H9 (cell line): ENCODE data around the gene NBEA. TPM values are rescaled to one million over a fixed set of nuclear protein-coding genes. Genes with fewer than 3 reads are reported as not detected.

Experiments used
- DNase-seq: peaks from one replicate; pipeline ENCODE4 v3.0.0-alpha.2; 2017
- H2AFZ ChIP-seq: one replicate; pipeline ENCODE4 v1.6.1; 2013; ENCODE audit warnings: mild to moderate bottlenecking, low read length, control low read depth, moderate library complexity
- H2AK5ac ChIP-seq: 2 replicates; pipeline ENCODE4 v1.6.1; 2013; ENCODE audit warnings: low read length, control low read depth, mixed read lengths; ENCODE audit not compliant: insufficient read length
- H2BK120ac ChIP-seq: one replicate; pipeline ENCODE4 v1.6.1; 2013; ENCODE audit warnings: low read depth, mild to moderate bottlenecking, low read length, control low read depth, inconsistent platforms; ENCODE audit not compliant: poor library complexity, severe bottlenecking
- H2BK12ac ChIP-seq: 2 replicates; pipeline ENCODE4 v1.6.1; 2013; ENCODE audit warnings: low read length, control low read depth, mixed read lengths, low read depth; ENCODE audit not compliant: insufficient read length
- H2BK15ac ChIP-seq: 2 replicates; pipeline ENCODE4 v1.6.1; 2013; ENCODE audit warnings: low read depth, low read length, control low read depth
- H2BK20ac ChIP-seq: one replicate; pipeline ENCODE4 v1.6.1; 2013; ENCODE audit warnings: low read depth, mild to moderate bottlenecking, low read length, control low read depth, inconsistent platforms; ENCODE audit not compliant: poor library complexity, severe bottlenecking
- H2BK5ac ChIP-seq: 2 replicates; pipeline ENCODE4 v1.6.1; 2013; ENCODE audit warnings: low read length, control low read depth, mixed read lengths; ENCODE audit not compliant: insufficient read length
- H3K14ac ChIP-seq: 2 replicates; pipeline ENCODE4 v1.6.1; 2013; ENCODE audit warnings: low read length, control low read depth; ENCODE audit not compliant: insufficient read depth
- H3K18ac ChIP-seq: 2 replicates; pipeline ENCODE4 v1.6.1; 2013; ENCODE audit warnings: low read depth, mild to moderate bottlenecking, mixed read lengths, low read length, control low read depth; ENCODE audit not compliant: insufficient read length
- H3K23ac ChIP-seq: 2 replicates; pipeline ENCODE4 v1.6.1; 2013; ENCODE audit warnings: low read length, control low read depth, mixed read lengths, low read depth; ENCODE audit not compliant: insufficient read length
- H3K23me2 ChIP-seq: 2 replicates; pipeline ENCODE4 v1.6.1; 2013; ENCODE audit warnings: low read depth, mild to moderate bottlenecking, mixed read lengths, low read length, control low read depth; ENCODE audit not compliant: insufficient read length, poor library complexity, severe bottlenecking
- H3K27ac ChIP-seq: 2 replicates; pipeline ENCODE4 v1.5.1; 2013; ENCODE audit warnings: low read length, control low read depth, mixed read lengths, low read depth; ENCODE audit not compliant: insufficient read length
- H3K27me3 ChIP-seq: 2 replicates; pipeline ENCODE4 v1.6.1; 2013; ENCODE audit warnings: low read length, control low read depth, inconsistent platforms; ENCODE audit not compliant: insufficient read depth
- H3K4ac ChIP-seq: 2 replicates; pipeline ENCODE4 v1.6.1; 2013; ENCODE audit warnings: low read depth, mild to moderate bottlenecking, control low read depth, inconsistent platforms, low read length, moderate library complexity
- H3K4me1 ChIP-seq: 2 replicates; pipeline ENCODE4 v1.6.1; 2013; ENCODE audit warnings: low read length, control low read depth, inconsistent platforms; ENCODE audit not compliant: insufficient read depth
- H3K4me2 ChIP-seq: 2 replicates; pipeline ENCODE4 v1.6.1; 2013; ENCODE audit warnings: low read length, control low read depth, mixed read lengths; ENCODE audit not compliant: insufficient read length, insufficient read depth
- H3K56ac ChIP-seq: 2 replicates; pipeline ENCODE4 v1.6.1; 2013; ENCODE audit warnings: low read depth, mild to moderate bottlenecking, mixed read lengths, low read length, control low read depth; ENCODE audit not compliant: insufficient read length
- H3K79me1 ChIP-seq: 2 replicates; pipeline ENCODE4 v1.6.1; 2013; ENCODE audit warnings: low read depth, mild to moderate bottlenecking, moderate library complexity, low read length, control low read depth, inconsistent platforms; ENCODE audit not compliant: insufficient read depth, poor library complexity, severe bottlenecking
- H3K79me2 ChIP-seq: 2 replicates; pipeline ENCODE4 v1.6.1; 2013; ENCODE audit warnings: low read length, control low read depth, inconsistent platforms; ENCODE audit not compliant: insufficient read depth
- H3K9ac ChIP-seq: 2 replicates; pipeline ENCODE4 v1.6.1; 2013; ENCODE audit warnings: low read length, control low read depth, mixed read lengths; ENCODE audit not compliant: insufficient read length; ENCODE audit errors: extremely low read depth
- H3K9me3 ChIP-seq: one replicate; pipeline ENCODE4 v1.6.1; 2013; ENCODE audit warnings: low read depth, low read length, inconsistent platforms; ENCODE audit not compliant: control insufficient read depth
- H3T11ph ChIP-seq: one replicate; pipeline ENCODE4 v1.6.1; 2013; ENCODE audit warnings: mild to moderate bottlenecking, low read length, control low read depth, inconsistent platforms
- H4K20me1 ChIP-seq: one replicate; pipeline ENCODE4 v1.6.1; 2013; ENCODE audit not compliant: control insufficient read depth, insufficient read length, insufficient read depth
- H4K5ac ChIP-seq: 2 replicates; pipeline ENCODE4 v1.6.1; 2013; ENCODE audit warnings: low read depth, mild to moderate bottlenecking, mixed read lengths, low read length, control low read depth; ENCODE audit not compliant: insufficient read length
- H4K8ac ChIP-seq: replicated peaks from 2 replicates; pipeline ENCODE4 v1.6.1; 2013; ENCODE audit warnings: low read length, control low read depth, mixed read lengths, low read depth; ENCODE audit not compliant: insufficient read length
- H4K91ac ChIP-seq: 2 replicates; pipeline ENCODE4 v1.6.1; 2013; ENCODE audit warnings: low read depth, mild to moderate bottlenecking, moderate library complexity, mixed read lengths, low read length, control low read depth; ENCODE audit not compliant: insufficient read length
- H3K27ac Mint-ChIP-seq, 3 experiments: 2 replicates in 2 of 3; 3 replicates in 1 of 3; pipeline ENCODE4 v1.8.0; 2020 to 2021; ENCODE audit warnings: mixed read lengths in 3 of 3, mild to moderate bottlenecking in 1 of 3, moderate library complexity in 1 of 3
- H3K27me3 Mint-ChIP-seq: 2 replicates; pipeline ENCODE4 v1.8.0; 2021; ENCODE audit warnings: low read depth, mild to moderate bottlenecking, moderate library complexity, mixed read lengths
- H3K36me3 Mint-ChIP-seq, 3 experiments: 2 replicates in 2 of 3; 3 replicates in 1 of 3; pipeline ENCODE4 v1.8.0; 2020 to 2021; ENCODE audit warnings: low read depth in 3 of 3, mixed read lengths in 3 of 3; ENCODE audit not compliant: insufficient read depth in 1 of 3
- H3K4me1 Mint-ChIP-seq, 2 experiments: 2 replicates each; pipeline ENCODE4 v1.8.0; 2020; ENCODE audit warnings: mixed read lengths in 2 of 2
- H3K4me3 Mint-ChIP-seq, 2 experiments: 2 replicates in 1 of 2; 3 replicates in 1 of 2; pipeline ENCODE4 v1.8.0; 2020 to 2021; ENCODE audit warnings: mild to moderate bottlenecking in 2 of 2, mixed read lengths in 2 of 2, moderate library complexity in 1 of 2
- H3K9me3 Mint-ChIP-seq, 2 experiments: 2 replicates in 1 of 2; 3 replicates in 1 of 2; pipeline ENCODE4 v1.8.0; 2020; ENCODE audit warnings: mild to moderate bottlenecking in 2 of 2, mixed read lengths in 2 of 2, moderate library complexity in 1 of 2
- CTCF ChIP-seq: fragments of 200-600 bp; sonication (generic); conservative IDR thresholded peaks from 3 replicates; pipeline ENCODE4 v1.8.0; 2021; ENCODE audit warnings: antibody characterized with exemption, mild to moderate bottlenecking
- total RNA-seq: library from RNA; stranded (reverse); gene quantifications from 2 replicates; pipeline ENCODE4 v1.2.1, GENCODE V29; 2021

Gene NBEA
- total RNA-seq, 1 experiment from 2014 or later = 17.3 TPM

- Histone ChIP-seq H2BK20ac (no peak overlapping the region), H3K4me2 (no peak overlapping the region), H2BK120ac (no peak overlapping the region), H3K18ac (no peak overlapping the region), H4K20me1 (no peaks in the 10 kb centered on the region), H2AK5ac (no peak overlapping the region), H3K4ac (no peak overlapping the region), H3K14ac (no peak overlapping the region), H3K27me3 (no peaks in the 10 kb centered on the region), H3K27ac (no peak overlapping the region), H2BK5ac (no peak overlapping the region), H3K56ac (no peak overlapping the region), H2BK15ac (no peak overlapping the region), H3K4me1 (no peaks in the 10 kb centered on the region), H3K79me2 (no peaks in the 10 kb centered on the region), H3T11ph (no peak overlapping the region), H3K23me2 (no peaks in the 10 kb centered on the region), H4K91ac (no peak overlapping the region), H2AFZ (no peak overlapping the region), H3K79me1 (no peaks in the 10 kb centered on the region), H4K8ac (no peak overlapping the region), H2BK12ac (no peak overlapping the region), H4K5ac (no peak overlapping the region), H3K9ac (no peak overlapping the region), H3K23ac (no peak overlapping the region), H3K9me3 (no peaks in the 10 kb centered on the region)
- TF ChIP-seq CTCF = no peak
- Mint-ChIP-seq H3K4me3 (no peak overlapping the region), H3K4me1 (no peaks in the 10 kb centered on the region), H3K27ac (no peak overlapping the region), H3K9me3 (peaks cover 9 to 11% of the 10 kb centered on the region in 2 experiments), H3K36me3 (peaks cover 0 to 7% (median 4%) of the 10 kb centered on the region in 3 experiments; a peak in 5 of 7 replicates), H3K27me3 (no peaks in the 10 kb centered on the region)
- no peak for DNase-seq
These were observed 336.8 kb downstream of the NBEA start for GRCh38 chr13:35278917-35279316.
